Brain pericyte (primary cell): ENCODE measurements around the gene LRAT.
"Not testable (repeated sequence)": the region's sequence is repeated elsewhere in the genome, so short reads cannot be mapped to it uniquely, and the experiment has no call there.

ENCODE experiments used
- DNase-seq: peaks from one replicate; pipeline ENCODE4 v3.0.0-alpha.2; 2012; ENCODE audit warnings: low read depth, low spot score

Gene LRAT

GRCh38 chr4:154743683-154744340 is at the start of gene LRAT:
Gene LRAT (plus strand): TSS chr4:154744000. CDS start chr4:154744327, 327 bp downstream.
- no peak for DNase-seq

- no peak for DNase-seq
Observed at GRCh38 chr4:154707877-154708276, 35.9 kb upstream of the LRAT start.

- DNase-seq = no peak
Observed at GRCh38 chr4:154709550-154709949, 34.2 kb upstream of the LRAT start.

GRCh38 chr4:154711522-154711921 is 32.3 kb upstream of the LRAT start:
- DNase-seq = no peak

- DNase-seq = no peak
Observed at GRCh38 chr4:154714339-154715040, 29.3 kb upstream of the LRAT start.

GRCh38 chr4:154719087-154719486 is 24.7 kb upstream of the LRAT start:
- DNase-seq = no peak

GRCh38 chr4:154720123-154720522 is 23.7 kb upstream of the LRAT start:
- no peak for DNase-seq

GRCh38 chr4:154720618-154721267 is 23.1 kb upstream of the LRAT start:
- DNase-seq = no peak

- DNase-seq = no peak
Observed at GRCh38 chr4:154722262-154722661, 21.5 kb upstream of the LRAT start.

GRCh38 chr4:154723601-154724000 is 20.2 kb upstream of the LRAT start:
- DNase-seq = not testable (repeated sequence)

- no peak for DNase-seq
Observed at GRCh38 chr4:154727540-154727939, 16.3 kb upstream of the LRAT start.

GRCh38 chr4:154731756-154732155 is 12.0 kb upstream of the LRAT start:
- no peak for DNase-seq

- DNase-seq = no peak
Observed at GRCh38 chr4:154732669-154733068, 11.1 kb upstream of the LRAT start.

- no peak for DNase-seq
Observed at GRCh38 chr4:154736770-154737169, 7.0 kb upstream of the LRAT start.

GRCh38 chr4:154738426-154738825 is 5.4 kb upstream of the LRAT start:
- DNase-seq = no peak

GRCh38 chr4:154739111-154739510 is 4.7 kb upstream of the LRAT start:
- no peak for DNase-seq

GRCh38 chr4:154740462-154740861 is 3.3 kb upstream of the LRAT start:
- DNase-seq = no peak

GRCh38 chr4:154741131-154741665 is 2.6 kb upstream of the LRAT start:
- no peak for DNase-seq

- DNase-seq = no peak
Observed at GRCh38 chr4:154741922-154742850, 1.6 kb upstream of the LRAT start.

- no peak for DNase-seq
Observed at GRCh38 chr4:154744341-154744926, 634 bp downstream of the LRAT start.

GRCh38 chr4:154757713-154758112 is 13.9 kb downstream of the LRAT start:
- DNase-seq = no peak
